Left lung (tissue), 10 donors: ENCODE results near the gene MICAL2. TPM values are rescaled to one million over a fixed set of nuclear protein-coding genes. Genes with fewer than 3 reads are reported as not detected.
A peak's percentile ranks its signal among the peaks of the same experiment; 100 is the strongest.

ENCODE experiments used
- ATAC-seq: fragments of 200-7000 bp; cut with Tn5 transposase; one replicate; pipeline ENCODE4 v1.9.1; 2020; ENCODE audit warnings: moderate library complexity
- DNase-seq, 4 donors: peaks; one replicate each; pipeline ENCODE4 v3.0.0-alpha.2; 2013 to 2020
- H3K27ac ChIP-seq, 2 donors: fragments of 200-600 bp; sonication (generic) in 1 of 2; one replicate each; pipeline versions ENCODE4 v1.5.0 to v1.8.0; 2020 to 2021
- H3K27me3 ChIP-seq, 2 donors: fragments of 200-600 bp; sonication (generic) in 1 of 2; one replicate each; pipeline versions ENCODE4 v1.5.0 to v1.8.0; 2020 to 2021
- H3K36me3 ChIP-seq, 2 donors: fragments of 200-600 bp; sonication (generic) in 1 of 2; one replicate each; pipeline versions ENCODE4 v1.5.0 to v1.8.0; 2020 to 2021
- H3K4me1 ChIP-seq, 2 donors: fragments of 200-600 bp; one replicate each; pipeline ENCODE4 v1.8.0; 2021
- H3K4me3 ChIP-seq, 2 donors: fragments of 200-600 bp; sonication (generic) in 1 of 2; one replicate each; pipeline versions ENCODE4 v1.5.0 to v1.8.0; 2020 to 2021; ENCODE audit warnings: mild to moderate bottlenecking in 1 of 2
- H3K9me3 ChIP-seq, 2 donors: fragments of 200-600 bp; sonication (generic) in 1 of 2; one replicate each; pipeline versions ENCODE4 v1.5.0 to v1.8.0; 2020 to 2021
- intact Hi-C, 2 donors: fragments of 100-400 bp; cut with DNase I; formaldehyde crosslinking; loops; one replicate each; pipeline versions ENCODE4 v1.11.2 to v1.14.2; 2022
- polyA plus RNA-seq, 6 donors: library from polyadenylated mRNA; unstranded; fragments of 120-200 nt; gene quantifications; one replicate each; pipeline ENCODE4 v1.2.1, GENCODE V29; 2013; ENCODE audit not compliant: insufficient read length in 6 of 6
- total RNA-seq, 2 donors: library from RNA; stranded (reverse); fragmentation: NEBNext Ultra II Directional; extraction: Animal tissue kit (Norgen Biotek cat#: 25700); gene quantifications; one replicate each; pipeline ENCODE4 v1.2.1, GENCODE V29; 2021
- TF ChIP-seq, protein P1 (sequence below), 2 donors: fragments of 200-600 bp; sonication (generic) in 1 of 2; IDR thresholded peaks; one replicate each; pipeline versions ENCODE4 v1.5.0 to v1.8.0; 2021; ENCODE audit warnings: antibody characterized with exemption in 2 of 2
- donor health status: DM: no; HTN: yes; CAD: no.
- donor health status: DM: no; HTN: no; CAD: no.

MICAL2 gene
- total and polyA plus RNA-seq, 8 donors: 49.8 to 293 (median 89.4) TPM

DNA sequence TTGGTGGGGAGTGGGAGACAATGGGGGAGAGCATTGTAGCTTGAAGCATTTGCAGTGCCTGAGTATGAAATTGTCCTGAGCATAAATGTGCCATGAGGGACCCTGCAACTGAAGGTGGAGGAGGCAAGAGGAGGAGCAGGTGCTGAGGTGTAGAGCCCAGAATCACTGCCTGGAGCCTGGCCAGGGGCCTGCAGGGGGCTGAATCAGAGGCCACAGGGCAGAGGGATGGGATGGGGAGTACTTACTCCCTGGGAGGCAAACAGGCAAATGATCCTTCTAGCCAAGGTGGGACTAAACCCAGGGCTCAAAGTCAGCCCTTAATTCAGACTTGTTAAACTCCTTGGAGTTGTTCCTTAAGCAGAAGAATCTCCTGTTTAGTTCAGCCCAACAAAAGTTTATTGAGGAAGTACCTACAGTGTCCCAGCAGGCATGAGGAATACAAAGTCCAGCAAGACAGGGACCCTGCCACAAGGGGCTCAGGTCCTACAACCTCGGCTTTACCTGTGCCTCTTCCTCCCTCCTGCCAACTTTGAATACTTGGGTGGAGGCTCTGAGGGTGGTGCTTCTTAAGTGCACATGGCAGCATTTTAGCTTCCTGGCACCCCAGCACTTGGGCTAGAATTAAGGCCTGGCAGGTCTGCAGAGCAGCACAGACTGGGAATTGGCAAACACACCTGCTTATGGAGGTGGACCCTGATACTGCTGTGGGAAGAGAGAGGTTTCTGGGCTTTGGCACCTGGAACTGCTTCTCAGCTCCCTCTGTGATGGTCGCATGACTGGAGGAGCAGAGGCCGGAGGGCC, 20.0 kb downstream of the MICAL2 start:
- no peaks in the 10 kb centered on the region for H3K9me3 ChIP-seq
- intact Hi-C loops: no loop called here
- TF ChIP-seq, protein P1, sequence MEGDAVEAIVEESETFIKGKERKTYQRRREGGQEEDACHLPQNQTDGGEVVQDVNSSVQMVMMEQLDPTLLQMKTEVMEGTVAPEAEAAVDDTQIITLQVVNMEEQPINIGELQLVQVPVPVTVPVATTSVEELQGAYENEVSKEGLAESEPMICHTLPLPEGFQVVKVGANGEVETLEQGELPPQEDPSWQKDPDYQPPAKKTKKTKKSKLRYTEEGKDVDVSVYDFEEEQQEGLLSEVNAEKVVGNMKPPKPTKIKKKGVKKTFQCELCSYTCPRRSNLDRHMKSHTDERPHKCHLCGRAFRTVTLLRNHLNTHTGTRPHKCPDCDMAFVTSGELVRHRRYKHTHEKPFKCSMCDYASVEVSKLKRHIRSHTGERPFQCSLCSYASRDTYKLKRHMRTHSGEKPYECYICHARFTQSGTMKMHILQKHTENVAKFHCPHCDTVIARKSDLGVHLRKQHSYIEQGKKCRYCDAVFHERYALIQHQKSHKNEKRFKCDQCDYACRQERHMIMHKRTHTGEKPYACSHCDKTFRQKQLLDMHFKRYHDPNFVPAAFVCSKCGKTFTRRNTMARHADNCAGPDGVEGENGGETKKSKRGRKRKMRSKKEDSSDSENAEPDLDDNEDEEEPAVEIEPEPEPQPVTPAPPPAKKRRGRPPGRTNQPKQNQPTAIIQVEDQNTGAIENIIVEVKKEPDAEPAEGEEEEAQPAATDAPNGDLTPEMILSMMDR (IDR thresholded peaks at IDR 0.05): no peak
- H3K4me3 ChIP-seq: no peak overlapping the region
- H3K4me1 ChIP-seq: peaks cover 17 to 82% of the 10 kb centered on the region in 2 donors
- H3K36me3 ChIP-seq: no peaks in the 10 kb centered on the region
- ATAC-seq (no peak), DNase-seq (no peak)
- H3K27me3 ChIP-seq: no peaks in the 10 kb centered on the region
- H3K27ac ChIP-seq: no peak overlapping the region

DNA sequence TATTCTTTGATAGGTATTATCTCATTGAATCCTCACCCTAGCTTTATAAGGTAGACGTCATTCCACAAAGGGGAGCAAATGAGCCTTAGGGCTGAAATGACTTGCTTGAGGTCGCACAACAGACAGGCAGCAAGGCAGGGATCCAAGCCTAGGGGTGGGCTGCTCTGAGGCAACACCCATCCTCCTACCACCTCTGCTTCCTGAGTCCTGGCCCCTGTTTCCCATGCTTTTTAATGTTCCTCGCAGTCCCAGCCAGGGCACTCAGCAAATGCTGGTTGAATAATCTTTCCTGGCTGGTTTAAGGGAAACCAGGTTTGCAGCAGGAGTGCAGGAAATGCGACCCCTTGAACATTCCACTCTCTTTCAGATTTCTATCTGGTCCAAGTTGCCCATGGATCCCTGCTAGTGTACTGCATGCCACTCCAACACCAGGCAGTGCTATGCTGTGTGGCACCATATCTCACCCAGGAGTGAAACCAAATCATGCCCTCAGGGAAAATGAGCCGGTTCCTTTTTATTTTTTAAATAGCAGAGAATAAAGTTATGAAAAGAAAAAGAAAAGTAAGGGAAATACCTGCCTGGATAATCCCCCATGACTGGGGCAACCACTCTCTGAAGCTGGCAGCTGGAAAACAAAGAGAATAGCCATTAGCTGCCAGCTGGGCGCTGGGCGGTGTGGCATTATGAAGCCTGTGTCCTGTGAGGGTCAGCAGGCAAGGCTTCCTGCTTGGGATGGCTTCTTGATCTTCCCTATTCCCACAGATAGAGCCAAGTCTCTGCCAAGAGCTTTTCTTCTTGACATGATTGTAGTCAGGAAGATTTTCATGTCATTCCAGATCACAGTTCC, 21.8 kb downstream of the MICAL2 start:
- Histone ChIP-seq H3K4me1 (peaks cover 5 to 72% of the 10 kb centered on the region in 2 donors), H3K9me3 (no peaks in the 10 kb centered on the region), H3K4me3 (no peak overlapping the region), H3K36me3 (no peaks in the 10 kb centered on the region), H3K27ac (no peak overlapping the region), H3K27me3 (no peaks in the 10 kb centered on the region)
- ATAC-seq (no peak), DNase-seq (peak in 1 of 4 donors; percentile 20)
- intact Hi-C loops: no loop called here
- TF ChIP-seq, protein P1 (IDR thresholded peaks at IDR 0.05): no peak

DNA sequence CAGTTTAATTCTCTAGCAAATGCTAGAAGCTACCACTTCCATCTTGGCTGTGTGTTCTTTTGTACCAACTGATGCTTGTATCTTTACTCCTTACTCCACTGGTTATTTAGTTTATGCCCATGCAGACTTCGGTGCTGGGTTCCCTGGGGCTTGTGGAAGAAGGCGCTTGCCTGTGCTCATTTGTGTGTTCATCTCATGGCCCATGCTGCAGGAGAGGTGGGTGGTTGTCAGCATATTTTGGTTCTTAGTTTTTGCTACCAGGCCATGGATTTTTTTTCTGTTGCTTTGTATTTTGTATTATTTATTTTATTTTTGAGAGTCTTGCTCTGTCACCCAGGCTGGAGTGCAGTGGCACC, 22.4 kb downstream of the MICAL2 start:
- Histone ChIP-seq H3K27ac (no peak overlapping the region), H3K27me3 (no peaks in the 10 kb centered on the region), H3K4me3 (no peak overlapping the region), H3K4me1 (peaks cover 5 to 72% of the 10 kb centered on the region in 2 donors), H3K36me3 (no peaks in the 10 kb centered on the region), H3K9me3 (no peaks in the 10 kb centered on the region)
- TF ChIP-seq, protein P1 (IDR thresholded peaks at IDR 0.05): no peak
- DNase-seq (no peak), ATAC-seq (no peak)
- intact Hi-C loops: no loop called here

DNA sequence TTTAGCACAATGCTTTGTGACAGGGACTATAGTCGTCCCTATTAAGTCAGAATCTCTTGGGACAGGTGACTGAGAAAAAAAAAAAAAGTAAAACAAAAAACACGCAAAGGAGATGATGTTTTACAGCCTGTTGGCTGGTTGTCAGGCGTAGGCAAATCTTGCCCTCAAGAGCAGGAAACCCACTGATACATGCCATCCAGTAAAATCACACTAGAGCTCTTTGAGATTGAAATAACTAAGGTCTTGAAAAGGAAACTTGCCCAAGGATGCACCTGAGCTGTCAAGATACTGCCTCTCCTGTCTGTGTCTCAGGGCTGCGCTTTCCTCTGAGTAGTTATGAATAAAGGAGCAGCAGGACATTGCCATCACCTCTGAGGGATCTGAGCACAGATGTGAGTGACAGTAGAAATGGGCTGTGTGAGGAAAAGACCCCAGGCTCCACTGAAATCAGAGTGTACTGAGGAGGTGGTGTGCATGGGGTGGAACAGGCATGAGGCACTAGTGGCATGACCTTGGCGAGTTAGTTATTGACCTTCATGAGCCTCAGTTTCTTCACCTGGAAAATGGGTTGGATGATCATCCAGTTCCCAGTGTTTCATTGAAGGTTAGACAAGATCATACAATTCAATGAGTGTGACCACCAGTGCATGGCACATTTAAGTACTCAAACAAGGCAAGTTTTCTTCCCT, 23.3 kb downstream of the MICAL2 start:
- peak overlapping the region in 1 of 2 donors; percentile 67 for H3K27ac ChIP-seq
- ATAC-seq (no peak), DNase-seq (no peak)
- H3K4me3 ChIP-seq: no peak overlapping the region
- H3K9me3 ChIP-seq: no peaks in the 10 kb centered on the region
- H3K27me3 ChIP-seq: no peaks in the 10 kb centered on the region
- H3K4me1 ChIP-seq: peaks cover 13 to 72% of the 10 kb centered on the region in 2 donors
- intact Hi-C loops: no loop called here
- no peaks in the 10 kb centered on the region for H3K36me3 ChIP-seq
- TF ChIP-seq, protein P1 (IDR thresholded peaks at IDR 0.05): no peak

DNA sequence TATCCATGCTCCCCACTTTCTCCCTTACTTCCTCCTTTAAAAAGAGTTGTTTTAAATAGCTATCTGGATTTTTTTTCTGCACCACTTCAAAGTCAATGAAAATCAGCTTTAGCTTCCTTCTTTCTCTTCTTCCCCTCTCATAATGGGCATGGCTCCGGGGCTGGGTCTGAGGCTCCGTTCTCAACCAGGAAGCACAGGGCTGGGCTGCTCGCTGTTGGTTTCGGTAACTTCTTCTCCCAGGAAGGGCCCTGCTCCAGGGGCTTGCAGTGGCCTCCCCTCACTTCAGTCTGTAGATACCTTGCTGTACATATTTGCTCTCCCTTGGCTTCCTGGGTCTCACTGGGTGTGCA, 23.8 kb downstream of the MICAL2 start:
- DNase-seq: peak in 2 of 4 donors; percentile 72 to 82
- H3K4me3 ChIP-seq: no peak overlapping the region
- H3K4me1 ChIP-seq: peaks cover 11 to 72% of the 10 kb centered on the region in 2 donors
- no peaks in the 10 kb centered on the region for H3K36me3 ChIP-seq
- peak overlapping the region in 1 of 2 donors; percentile 67 for H3K27ac ChIP-seq
- TF ChIP-seq, protein P1 (IDR thresholded peaks at IDR 0.05): no peak
- H3K27me3 ChIP-seq: no peaks in the 10 kb centered on the region
- peak; percentile 16 for ATAC-seq
- H3K9me3 ChIP-seq: no peaks in the 10 kb centered on the region
- intact Hi-C loops: no loop called here
